ENCODE data around the gene DGKG. TPM values are rescaled to one million over a fixed set of nuclear protein-coding genes. Genes with fewer than 3 reads are reported as not detected.

DGKG gene
- polyA plus RNA-seq, 1 of the 3 experiments (the other 2 are of a cell fraction) = 0.12 TPM

DNA sequence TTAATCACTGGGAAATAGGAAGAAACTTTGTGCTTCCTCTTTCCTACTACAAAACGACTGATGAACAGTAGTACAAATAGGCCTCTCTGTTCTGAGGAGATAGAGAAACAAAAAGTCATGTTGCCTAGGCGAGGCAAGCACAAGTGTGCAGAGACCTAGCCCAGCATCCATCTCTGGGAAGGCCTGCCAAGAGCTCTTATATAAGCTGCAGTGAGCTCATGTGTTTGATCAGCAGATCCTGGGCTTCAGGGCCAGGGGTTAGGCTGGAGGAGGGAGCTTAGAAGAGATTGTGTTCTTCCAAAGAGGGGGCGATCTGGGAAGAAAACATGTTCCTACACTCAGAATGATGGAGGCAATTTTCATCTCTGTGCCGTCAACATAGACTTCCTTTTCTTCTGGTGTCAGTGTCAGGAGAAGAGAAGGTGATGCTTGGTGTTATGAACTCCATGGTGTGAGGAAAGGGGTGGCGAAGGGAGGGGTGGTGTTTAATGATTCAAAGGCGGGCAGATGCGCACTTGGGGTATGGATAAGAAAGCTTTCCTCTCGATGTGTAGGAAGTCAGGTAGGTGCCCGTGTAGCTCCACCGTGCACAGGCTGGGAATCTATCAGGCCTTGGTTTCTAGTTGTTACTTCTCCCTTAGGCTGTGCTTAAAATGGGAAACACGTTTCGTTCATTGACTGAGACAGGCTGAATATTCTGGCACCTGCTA is 223.6 kb downstream of the DGKG start (continued):
- TF ChIP-seq, protein P1, sequence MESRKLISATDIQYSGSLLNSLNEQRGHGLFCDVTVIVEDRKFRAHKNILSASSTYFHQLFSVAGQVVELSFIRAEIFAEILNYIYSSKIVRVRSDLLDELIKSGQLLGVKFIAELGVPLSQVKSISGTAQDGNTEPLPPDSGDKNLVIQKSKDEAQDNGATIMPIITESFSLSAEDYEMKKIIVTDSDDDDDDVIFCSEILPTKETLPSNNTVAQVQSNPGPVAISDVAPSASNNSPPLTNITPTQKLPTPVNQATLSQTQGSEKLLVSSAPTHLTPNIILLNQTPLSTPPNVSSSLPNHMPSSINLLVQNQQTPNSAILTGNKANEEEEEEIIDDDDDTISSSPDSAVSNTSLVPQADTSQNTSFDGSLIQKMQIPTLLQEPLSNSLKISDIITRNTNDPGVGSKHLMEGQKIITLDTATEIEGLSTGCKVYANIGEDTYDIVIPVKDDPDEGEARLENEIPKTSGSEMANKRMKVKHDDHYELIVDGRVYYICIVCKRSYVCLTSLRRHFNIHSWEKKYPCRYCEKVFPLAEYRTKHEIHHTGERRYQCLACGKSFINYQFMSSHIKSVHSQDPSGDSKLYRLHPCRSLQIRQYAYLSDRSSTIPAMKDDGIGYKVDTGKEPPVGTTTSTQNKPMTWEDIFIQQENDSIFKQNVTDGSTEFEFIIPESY (IDR thresholded peaks at IDR 0.05; ENCODE audit: borderline replicate concordance, low read depth) = no peak
- TF ChIP-seq TEAD4 (IDR thresholded peaks at IDR 0.05; ENCODE audit: borderline replicate concordance, insufficient read depth) (no peak), POLR2AphosphoS5 (IDR thresholded peaks at IDR 0.05; ENCODE audit: low read depth, low read length) (no peak), TCF12 (IDR thresholded peaks at IDR 0.05) (no peak), CHD2 (IDR thresholded peaks at IDR 0.05; ENCODE audit: low read length, partially characterized antibody) (no peak), JUND (IDR thresholded peaks at IDR 0.05) (no peak), YY1 (IDR thresholded peaks at IDR 0.05; ENCODE audit: low read depth) (no peak)
- TF ChIP-seq, protein P2, sequence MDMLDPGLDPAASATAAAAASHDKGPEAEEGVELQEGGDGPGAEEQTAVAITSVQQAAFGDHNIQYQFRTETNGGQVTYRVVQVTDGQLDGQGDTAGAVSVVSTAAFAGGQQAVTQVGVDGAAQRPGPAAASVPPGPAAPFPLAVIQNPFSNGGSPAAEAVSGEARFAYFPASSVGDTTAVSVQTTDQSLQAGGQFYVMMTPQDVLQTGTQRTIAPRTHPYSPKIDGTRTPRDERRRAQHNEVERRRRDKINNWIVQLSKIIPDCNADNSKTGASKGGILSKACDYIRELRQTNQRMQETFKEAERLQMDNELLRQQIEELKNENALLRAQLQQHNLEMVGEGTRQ (IDR thresholded peaks at IDR 0.05; ENCODE audit: borderline replicate concordance, low read depth, low read length) = no peak

DNA sequence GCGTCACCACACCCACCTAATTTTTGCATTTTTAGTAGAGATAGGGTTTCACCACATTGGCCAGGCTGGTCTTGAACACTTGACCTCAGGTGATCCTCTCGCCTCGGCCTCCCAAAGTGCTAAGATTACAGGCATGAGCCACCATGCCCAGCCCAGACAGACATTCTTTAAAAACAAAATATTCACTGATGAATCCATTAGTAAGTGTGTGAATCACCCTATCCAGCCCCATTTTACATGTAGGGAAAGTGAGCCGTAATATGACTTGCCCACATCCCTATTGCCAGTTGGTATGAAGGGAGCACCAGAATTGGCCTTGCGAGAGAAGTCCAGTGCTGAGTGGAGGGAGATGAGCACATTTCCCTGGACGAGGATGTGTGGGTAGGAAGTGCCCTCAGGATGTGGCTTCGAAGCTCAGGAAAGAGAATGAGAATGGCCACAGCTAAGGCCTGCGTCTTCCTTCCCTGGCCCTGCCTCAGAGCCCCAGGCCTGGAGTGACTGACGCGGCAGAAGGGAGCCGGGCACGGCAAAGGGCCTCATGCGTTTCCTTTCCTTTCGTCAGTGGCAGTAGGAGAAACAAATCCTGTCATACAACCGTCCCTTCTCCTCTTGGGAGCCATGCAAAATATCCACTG is 224.9 kb downstream of the DGKG start:
- Histone ChIP-seq H3K27me3 (ENCODE audit: insufficient read depth) (peaks cover 6% of the 10 kb centered on the region; the same call in 1 of the 2 replicates), H3K4me1 (ENCODE audit: control insufficient read depth in 1 of 2, insufficient read depth in 2 of 2, low read depth in 1 of 2, low read length in 1 of 2) (peaks cover 0 to 3% of the 10 kb centered on the region in 2 experiments; a peak in 1 of 4 replicates), H3K4me3 (ENCODE audit: low read depth in 2 of 2, low read length in 1 of 2) (no peak overlapping the region), H3K36me3 (replicated peaks in 1 of 2; ENCODE audit: control insufficient read depth in 1 of 2, insufficient read depth in 2 of 2, low read length in 1 of 2) (no peaks in the 10 kb centered on the region), H3K27ac (ENCODE audit: low read depth in 2 of 2, low read length in 1 of 2) (no peak overlapping the region), H3F3A (replicated peaks; ENCODE audit: insufficient read depth) (no peaks in the 10 kb centered on the region), H3K9ac (no peak overlapping the region), H4K20me1 (ENCODE audit: insufficient read depth) (no peaks in the 10 kb centered on the region), H3K4me2 (no peak overlapping the region), H3K79me2 (ENCODE audit: insufficient read depth) (no peaks in the 10 kb centered on the region), H2AFZ (ENCODE audit: low read depth) (no peak overlapping the region), H3K9me2 (no peaks in the 10 kb centered on the region), H3K9me3 (no peaks in the 10 kb centered on the region)
- POLR2A ChIA-PET = no interaction called here
- no peak for DNase-seq
- TF ChIP-seq FOXM1 (IDR thresholded peaks at IDR 0.05; ENCODE audit: low read depth) = no peak
- TF ChIP-seq, protein P2 (IDR thresholded peaks at IDR 0.05; ENCODE audit: borderline replicate concordance, low read depth, low read length) = no peak
- TF ChIP-seq FOXJ3 (CRISPR knock-in tag; IDR thresholded peaks at IDR 0.05) = no peak
- TF ChIP-seq CHD2 (IDR thresholded peaks at IDR 0.05; ENCODE audit: low read length, partially characterized antibody) = no peak
- no peak for TF ChIP-seq POLR2AphosphoS5 (IDR thresholded peaks at IDR 0.05; ENCODE audit: low read depth, low read length)
- TF ChIP-seq FOSL2 (IDR thresholded peaks at IDR 0.05; ENCODE audit: borderline replicate concordance, low read depth) = no peak
- no peak for TF ChIP-seq SIN3A (IDR thresholded peaks at IDR 0.05; ENCODE audit: borderline replicate concordance, low read depth, low read length)
- TF ChIP-seq, protein P3, sequence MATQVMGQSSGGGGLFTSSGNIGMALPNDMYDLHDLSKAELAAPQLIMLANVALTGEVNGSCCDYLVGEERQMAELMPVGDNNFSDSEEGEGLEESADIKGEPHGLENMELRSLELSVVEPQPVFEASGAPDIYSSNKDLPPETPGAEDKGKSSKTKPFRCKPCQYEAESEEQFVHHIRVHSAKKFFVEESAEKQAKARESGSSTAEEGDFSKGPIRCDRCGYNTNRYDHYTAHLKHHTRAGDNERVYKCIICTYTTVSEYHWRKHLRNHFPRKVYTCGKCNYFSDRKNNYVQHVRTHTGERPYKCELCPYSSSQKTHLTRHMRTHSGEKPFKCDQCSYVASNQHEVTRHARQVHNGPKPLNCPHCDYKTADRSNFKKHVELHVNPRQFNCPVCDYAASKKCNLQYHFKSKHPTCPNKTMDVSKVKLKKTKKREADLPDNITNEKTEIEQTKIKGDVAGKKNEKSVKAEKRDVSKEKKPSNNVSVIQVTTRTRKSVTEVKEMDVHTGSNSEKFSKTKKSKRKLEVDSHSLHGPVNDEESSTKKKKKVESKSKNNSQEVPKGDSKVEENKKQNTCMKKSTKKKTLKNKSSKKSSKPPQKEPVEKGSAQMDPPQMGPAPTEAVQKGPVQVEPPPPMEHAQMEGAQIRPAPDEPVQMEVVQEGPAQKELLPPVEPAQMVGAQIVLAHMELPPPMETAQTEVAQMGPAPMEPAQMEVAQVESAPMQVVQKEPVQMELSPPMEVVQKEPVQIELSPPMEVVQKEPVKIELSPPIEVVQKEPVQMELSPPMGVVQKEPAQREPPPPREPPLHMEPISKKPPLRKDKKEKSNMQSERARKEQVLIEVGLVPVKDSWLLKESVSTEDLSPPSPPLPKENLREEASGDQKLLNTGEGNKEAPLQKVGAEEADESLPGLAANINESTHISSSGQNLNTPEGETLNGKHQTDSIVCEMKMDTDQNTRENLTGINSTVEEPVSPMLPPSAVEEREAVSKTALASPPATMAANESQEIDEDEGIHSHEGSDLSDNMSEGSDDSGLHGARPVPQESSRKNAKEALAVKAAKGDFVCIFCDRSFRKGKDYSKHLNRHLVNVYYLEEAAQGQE (IDR thresholded peaks at IDR 0.05; ENCODE audit: low read depth, low read length) = no peak
- TF ChIP-seq GABPA (IDR thresholded peaks at IDR 0.05; ENCODE audit: low read depth) = no peak
- no peak for TF ChIP-seq TCF12 (IDR thresholded peaks at IDR 0.05)
- no peak for TF ChIP-seq EP300 (IDR thresholded peaks at IDR 0.05; ENCODE audit: borderline replicate concordance in 1 of 2, low read depth in 1 of 2, low read length in 1 of 2)
- TF ChIP-seq, protein P4, sequence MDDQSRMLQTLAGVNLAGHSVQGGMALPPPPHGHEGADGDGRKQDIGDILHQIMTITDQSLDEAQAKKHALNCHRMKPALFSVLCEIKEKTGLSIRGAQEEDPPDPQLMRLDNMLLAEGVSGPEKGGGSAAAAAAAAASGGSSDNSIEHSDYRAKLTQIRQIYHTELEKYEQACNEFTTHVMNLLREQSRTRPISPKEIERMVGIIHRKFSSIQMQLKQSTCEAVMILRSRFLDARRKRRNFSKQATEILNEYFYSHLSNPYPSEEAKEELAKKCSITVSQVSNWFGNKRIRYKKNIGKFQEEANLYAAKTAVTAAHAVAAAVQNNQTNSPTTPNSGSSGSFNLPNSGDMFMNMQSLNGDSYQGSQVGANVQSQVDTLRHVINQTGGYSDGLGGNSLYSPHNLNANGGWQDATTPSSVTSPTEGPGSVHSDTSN (IDR thresholded peaks at IDR 0.05) = no peak
- TF ChIP-seq RXRA (IDR thresholded peaks at IDR 0.05; ENCODE audit: borderline replicate concordance, low read depth) = no peak
- CTCF ChIA-PET = no interaction called here
- 77% methylated on average over 15 of the region's 15 CpGs for WGBS (ENCODE audit: low lambda C conversion rate)
